Neutrophil (primary cell): ENCODE measurements around the gene POLR3B.

Source experiments
- H3K27ac ChIP-seq: fragments of 200-600 bp; sonication (generic); 2 replicates; pipeline ENCODE4 v1.5.1; 2016; ENCODE audit warnings: mild to moderate bottlenecking, moderate library complexity
- H3K27me3 ChIP-seq: fragments of 200-600 bp; sonication (generic); 2 replicates; pipeline ENCODE4 v1.6.0; 2016; ENCODE audit warnings: mild to moderate bottlenecking
- H3K36me3 ChIP-seq: fragments of 200-600 bp; sonication (generic); 2 replicates; pipeline ENCODE4 v1.5.1; 2017
- H3K4me1 ChIP-seq, 2 experiments: fragments of 200-600 bp in 1 of 2; sonication (generic) in 1 of 2; 1 replicate in 1 of 2; 2 replicates in 1 of 2; pipeline versions ENCODE4 v1.5.1 to v1.6.1; 2013 to 2016; ENCODE audit warnings: low read depth in 1 of 2, low read length in 1 of 2, mild to moderate bottlenecking in 1 of 2, moderate library complexity in 1 of 2; ENCODE audit not compliant: control insufficient read depth in 1 of 2, insufficient read depth in 1 of 2
- H3K4me3 ChIP-seq, 2 experiments: fragments of 200-600 bp in 1 of 2; sonication (generic) in 1 of 2; 1 replicate in 1 of 2; 2 replicates in 1 of 2; pipeline ENCODE4 v1.5.1; 2013 to 2016; ENCODE audit warnings: low read depth in 1 of 2, low read length in 1 of 2, mild to moderate bottlenecking in 1 of 2, moderate library complexity in 1 of 2
- H3K9me3 ChIP-seq: fragments of 200-600 bp; sonication (generic); 2 replicates; pipeline ENCODE4 v1.5.1; 2016
- CTCF ChIP-seq: fragments of 200-600 bp; sonication (generic); IDR thresholded peaks from 2 replicates; pipeline ENCODE4 v1.5.1; 2016; ENCODE audit warnings: antibody characterized with exemption

POLR3B gene

GRCh38 chr12:106552228-106552627 lies 194.7 kb downstream of the POLR3B start:
- H3K4me1 ChIP-seq = no peaks in the 10 kb centered on the region
- no peaks in the 10 kb centered on the region for H3K36me3 ChIP-seq
- no peak for TF ChIP-seq CTCF
- no peak overlapping the region for H3K4me3 ChIP-seq
- no peaks in the 10 kb centered on the region for H3K27me3 ChIP-seq
- no peaks in the 10 kb centered on the region for H3K9me3 ChIP-seq
- no peak overlapping the region for H3K27ac ChIP-seq
